ENCODE measurements around the gene SEMA4G. TPM values are rescaled to one million over a fixed set of nuclear protein-coding genes. Genes with fewer than 3 reads are reported as not detected.
A peak's percentile ranks its signal among the peaks of the same experiment; 100 is the strongest.

The SEMA4G gene
- total RNA-seq, 2 experiments from 2014 or later, result 1.1 to 1.6 TPM

DNA sequence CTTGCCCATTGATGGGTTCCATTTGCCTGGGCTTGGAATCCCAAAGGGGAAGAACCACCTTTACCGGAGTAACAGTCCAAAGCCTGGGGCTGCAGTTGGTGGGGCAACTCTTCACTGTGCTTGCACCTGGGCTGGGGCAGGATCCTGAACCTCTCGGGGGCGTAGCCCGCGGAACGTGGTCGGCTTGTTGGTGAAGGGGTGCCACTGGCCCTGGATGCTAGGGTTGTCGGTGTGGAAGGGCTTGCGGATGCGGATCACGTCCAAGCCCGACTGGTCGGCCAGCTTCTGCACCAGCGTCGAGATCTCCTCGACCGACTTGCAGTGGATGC lies 17.3 kb downstream of the SEMA4G start:
- Histone ChIP-seq H3K4me1 (ENCODE audit: insufficient read depth, low read length) (peaks cover 41% of the 10 kb centered on the region), H3K9me3 (ENCODE audit: control insufficient read depth in 1 of 2, insufficient read depth in 1 of 2, low read length in 2 of 2) (no peaks in the 10 kb centered on the region), H3K27me3 (ENCODE audit: control insufficient read depth in 1 of 2, insufficient read depth in 2 of 2, low read length in 2 of 2) (no peaks in the 10 kb centered on the region), H3K36me3 (ENCODE audit: insufficient read depth, low read length) (peaks cover 49% of the 10 kb centered on the region), H3K27ac (ENCODE audit: low read depth in 1 of 2, low read length in 2 of 2) (peak overlapping the region in 1 of 2 donors; percentile 67), H3K4me3 (ENCODE audit: low read length) (peak overlapping the region; percentile 96)
- Mint-ChIP-seq H3K27me3 (no peaks in the 10 kb centered on the region), H3K4me1 (ENCODE audit: low read depth) (peaks cover 26% of the 10 kb centered on the region), H3K27ac (peak overlapping the region; percentile 86), H3K9me3 (no peaks in the 10 kb centered on the region), H3K36me3 (ENCODE audit: low read depth) (peaks cover 68% of the 10 kb centered on the region), H3K4me3 (peak overlapping the region; percentile 97)
- intact Hi-C loops (cut with DNase I, micrococcal nuclease), result loop anchor here in 1 of 2 experiments (2.0 to 5.0 kb wide), 2 partner anchors 74 to 449 kb away; partner anchors contain the start of genes HIF1AN and SLF2
- ChIA-PET POLR2A (interaction anchor here (1.0 to 4.7 kb wide), 3 partner anchors 11 to 46 kb away, joined by 3 to 34 read pairs (median 3); partner anchors contain the start of gene LZTS2), CTCF (interaction anchor here (0.9 to 1.2 kb wide), 3 partner anchors 13 to 63 kb away, joined by 3 to 4 read pairs (median 3); partner anchors contain the start of gene LZTS2)
- no peak for ATAC-seq (ENCODE audit: poor library complexity)
- no peak for TF ChIP-seq CTCF (IDR thresholded peaks at IDR 0.05)
- DNase-seq, result no peak

DNA sequence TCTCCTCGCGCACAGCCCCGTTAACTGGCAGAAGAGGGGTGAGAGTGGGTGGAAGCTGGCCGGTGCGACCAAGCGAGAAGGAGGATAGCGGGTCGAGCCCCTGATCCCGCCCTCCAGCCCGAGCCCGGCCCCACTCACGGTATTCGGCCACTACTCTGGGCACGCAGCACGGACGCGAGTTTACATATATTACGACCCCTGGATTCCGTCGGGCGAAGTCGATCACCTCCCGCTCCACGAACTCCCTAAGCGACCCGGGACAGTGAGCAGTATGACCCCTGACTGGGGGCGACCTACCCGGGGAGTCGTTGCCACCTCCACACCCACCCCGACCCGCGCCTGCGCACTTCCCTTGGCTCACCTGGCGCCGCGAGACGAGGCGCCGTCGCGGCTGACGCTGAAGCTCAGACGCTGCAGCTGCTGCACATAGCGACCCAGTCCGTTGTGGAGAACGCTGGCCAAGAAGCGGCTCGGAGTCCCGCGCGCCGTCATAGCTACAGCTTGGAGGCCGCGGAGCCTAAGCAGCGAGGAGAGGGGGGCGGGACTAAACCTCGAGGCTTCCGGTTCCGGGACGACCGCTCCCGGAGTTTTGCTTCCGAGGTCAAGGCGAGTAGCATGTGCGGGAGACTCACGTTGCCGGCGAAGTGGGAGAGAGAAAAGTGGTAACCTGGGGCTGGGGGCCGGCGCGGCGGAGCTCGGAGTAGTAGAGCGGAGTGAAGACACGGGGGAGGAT lies 17.8 kb downstream of the SEMA4G start, which contains the start of the genes MRPL43 and TWNK:
Gene MRPL43, minus strand, starts transcription at position 546 of the 733 bp plus-strand sequence. Its CDS starts 54 bp downstream, at position 492.
Gene TWNK, plus strand, starts transcription at position 592 of the 733 bp plus-strand sequence. CDS start 668 bp downstream, outside the sequence.
- H3K36me3 ChIP-seq (ENCODE audit: insufficient read depth, low read length), result peaks cover 46% of the 10 kb centered on the region

More for the DNA sequence above, 17.8 kb downstream of the SEMA4G start, which contains the start of the genes MRPL43 and TWNK:
- peak within 1 kb of the TSS; percentile 86 for H3K27ac Mint-ChIP-seq
- H3K9me3 ChIP-seq (ENCODE audit: control insufficient read depth in 1 of 2, insufficient read depth in 1 of 2, low read length in 2 of 2), result no peaks in the 10 kb centered on the region
- H3K4me3 Mint-ChIP-seq, result peak within 1 kb of the TSS; percentile 97
- peak; percentile 74 to 92 (median 81) for DNase-seq
- H3K27me3 ChIP-seq (ENCODE audit: control insufficient read depth in 1 of 2, insufficient read depth in 2 of 2, low read length in 2 of 2), result no peaks in the 10 kb centered on the region
- intact Hi-C loops (cut with DNase I, micrococcal nuclease), result loop anchor here in 1 of 2 experiments (2.0 to 5.0 kb wide), 2 partner anchors 74 to 450 kb away; partner anchors contain the start of genes HIF1AN and SLF2
- peaks cover 65% of the 10 kb centered on the region for H3K36me3 Mint-ChIP-seq (ENCODE audit: low read depth)
- peaks cover 26% of the 10 kb centered on the region for H3K4me1 Mint-ChIP-seq (ENCODE audit: low read depth)
- TF ChIP-seq CTCF (IDR thresholded peaks at IDR 0.05), result no peak
- ChIA-PET POLR2A (interaction anchor here (0.7 to 4.7 kb wide), 4 partner anchors 11 to 74 kb away, joined by 3 to 34 read pairs (median 4); partner anchors contain the start of genes LZTS2 and SLF2), CTCF (interaction anchor here (0.9 to 1.2 kb wide), 2 partner anchors 12 to 63 kb away, joined by 3 to 4 read pairs; partner anchors contain the start of gene LZTS2)
- peak; percentile 96 for ATAC-seq (ENCODE audit: poor library complexity)
- H3K4me1 ChIP-seq (ENCODE audit: insufficient read depth, low read length), result peaks cover 41% of the 10 kb centered on the region
- H3K27me3 Mint-ChIP-seq, result no peaks in the 10 kb centered on the region
- H3K9me3 Mint-ChIP-seq, result no peaks in the 10 kb centered on the region
- peak within 1 kb of the TSS; percentile 52 to 67 for H3K27ac ChIP-seq (ENCODE audit: low read depth in 1 of 2, low read length in 2 of 2)
- peak within 1 kb of the TSS; percentile 96 for H3K4me3 ChIP-seq (ENCODE audit: low read length)

All from CD4-positive, alpha-beta T cell (primary cell).